HG03565 (cell line): Measurements from ENCODE around the gene ARHGAP28.
"Not testable (repeated sequence)": the region's sequence is repeated elsewhere in the genome, so short reads cannot be mapped to it uniquely, and the experiment has no call there.

Experiments used
- ATAC-seq: cut with Tn5 transposase; IDR thresholded peaks from one replicate; pipeline ENCODE4 v1.9.1; 2021; ENCODE audit warnings: mild to moderate bottlenecking, moderate library complexity; ENCODE audit not compliant: unreplicated experiment

ARHGAP28 gene

DNA sequence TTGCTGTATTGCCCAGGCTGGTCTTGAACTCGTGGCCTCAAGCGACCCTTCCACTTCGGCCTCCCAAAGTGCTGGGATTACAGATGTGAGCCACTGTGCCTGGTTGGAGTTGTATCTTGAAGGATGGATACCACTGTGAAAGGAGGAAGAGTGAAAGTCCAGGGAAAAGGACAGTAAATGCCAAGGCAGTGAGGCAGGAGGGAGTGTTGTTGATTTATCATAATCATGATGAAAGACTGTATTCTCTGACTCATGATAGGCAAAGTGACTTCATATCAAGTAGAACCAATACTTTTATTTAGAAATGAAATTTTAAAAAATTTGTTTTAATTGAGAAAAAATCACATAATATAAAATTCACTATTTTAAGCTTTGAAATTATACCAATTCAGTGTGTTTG lies 162.3 kb downstream of the ARHGAP28 start:
- no peak for ATAC-seq

DNA sequence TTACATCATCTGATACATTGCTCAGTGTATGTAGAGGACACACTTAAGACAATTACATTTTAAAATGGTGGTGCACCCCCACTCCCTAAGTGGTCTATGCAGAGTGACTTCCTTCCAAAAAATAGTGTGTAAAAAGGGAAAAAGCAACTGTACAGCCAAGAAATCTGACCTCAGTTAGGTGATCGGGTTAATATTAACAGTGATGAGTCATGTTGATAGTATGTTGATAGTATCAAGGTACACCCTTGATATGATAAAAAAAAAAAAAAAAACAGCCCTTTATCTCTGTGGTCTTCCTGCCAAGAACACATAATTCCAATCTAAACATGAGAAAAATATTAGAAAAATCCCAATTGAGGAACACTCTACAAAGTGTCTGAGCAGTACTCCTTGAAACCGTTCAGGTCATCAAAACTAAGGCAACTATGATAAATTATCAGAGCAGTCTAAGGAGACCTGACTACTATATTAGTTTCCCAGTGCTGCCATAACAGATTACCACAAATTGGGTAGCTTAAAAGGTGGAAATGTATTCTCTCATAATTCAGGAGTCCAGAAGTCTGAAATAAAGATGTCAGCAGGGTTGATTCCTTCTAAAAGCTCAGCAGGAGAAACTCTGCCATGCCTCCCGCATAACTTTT lies 171.9 kb downstream of the ARHGAP28 start:
- no peak for ATAC-seq

DNA sequence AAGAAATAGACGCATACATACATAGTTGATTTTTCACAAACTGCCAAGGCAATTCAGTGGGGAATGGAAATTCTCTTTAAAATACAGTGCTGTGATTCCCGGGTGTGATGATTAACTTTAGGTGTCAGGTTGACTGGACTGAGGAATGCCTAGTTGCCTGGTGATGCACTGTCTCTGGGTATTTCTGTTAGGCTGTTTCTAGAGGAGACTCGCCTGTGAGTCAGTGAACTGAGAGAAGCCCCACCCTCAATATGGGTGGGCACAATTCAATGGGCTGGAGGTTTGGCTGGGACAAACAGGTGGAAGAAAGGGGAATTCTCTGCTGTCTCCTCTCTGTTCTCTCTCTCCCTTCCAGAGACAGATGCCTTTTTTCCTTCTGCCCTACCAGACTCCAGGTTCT lies 187.6 kb downstream of the ARHGAP28 start:
- no peak for ATAC-seq

DNA sequence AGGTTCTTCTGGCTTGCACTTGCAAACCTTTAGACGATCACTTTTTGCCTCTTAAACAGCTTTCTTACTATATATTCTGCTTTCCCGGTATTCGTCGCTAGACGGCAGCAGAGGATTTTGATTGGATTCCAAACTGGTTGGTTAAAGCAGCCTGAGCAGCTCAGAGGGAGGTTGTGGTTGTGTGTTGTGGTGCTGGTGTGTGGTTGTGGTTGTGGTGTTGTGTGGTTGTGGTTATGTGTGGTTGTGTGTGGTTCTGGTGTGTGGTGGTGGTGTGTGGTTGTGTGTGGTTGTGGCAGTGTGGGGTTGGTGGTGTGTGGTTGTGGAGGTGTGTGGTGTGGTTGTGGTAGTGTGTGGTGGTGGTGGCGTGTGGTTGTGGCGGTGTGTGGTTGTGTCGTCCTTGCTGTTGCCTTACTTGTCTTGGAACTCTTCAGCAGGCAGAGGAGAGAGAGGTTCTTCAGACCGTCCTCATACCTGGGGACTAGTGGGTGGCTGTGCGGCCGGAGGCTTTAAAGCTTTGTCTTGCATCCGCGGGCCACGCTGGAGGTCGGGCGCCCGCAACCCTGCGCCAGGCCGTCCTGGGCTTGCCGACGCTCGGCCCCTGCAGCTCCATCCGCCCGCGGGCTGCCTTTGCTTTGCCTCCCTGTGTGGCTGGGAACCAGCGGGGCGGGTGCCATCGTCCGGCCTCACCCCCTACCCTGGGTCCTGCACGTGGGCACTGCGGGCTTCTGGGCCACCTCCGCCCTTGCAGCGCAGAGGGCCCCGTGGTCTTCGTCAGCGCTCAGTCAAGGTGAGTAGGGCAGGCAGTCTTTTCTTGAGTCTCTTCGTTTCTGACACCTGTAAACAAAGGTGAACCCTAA lies 190.8 kb downstream of the ARHGAP28 start:
- ATAC-seq = no peak

DNA sequence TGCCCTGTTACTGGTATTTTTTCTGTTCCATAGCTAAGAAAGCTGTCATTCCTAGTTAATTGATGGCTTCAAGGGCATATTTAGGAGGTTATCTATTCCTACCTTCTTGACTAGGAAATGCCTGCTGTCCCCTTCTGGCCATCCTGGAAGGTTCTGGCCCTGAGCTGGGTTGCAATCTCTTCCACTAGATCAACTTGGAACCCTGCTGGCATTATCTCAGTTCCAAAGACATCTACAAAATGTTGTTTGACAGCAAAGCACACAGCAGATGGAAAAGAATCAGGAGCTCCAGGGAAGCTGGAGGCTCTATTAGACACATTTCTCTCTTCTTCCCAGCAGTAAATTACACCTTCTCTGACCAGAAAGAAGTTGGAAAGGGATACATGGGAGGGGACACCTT lies 192.1 kb downstream of the ARHGAP28 start:
- ATAC-seq = no peak

DNA sequence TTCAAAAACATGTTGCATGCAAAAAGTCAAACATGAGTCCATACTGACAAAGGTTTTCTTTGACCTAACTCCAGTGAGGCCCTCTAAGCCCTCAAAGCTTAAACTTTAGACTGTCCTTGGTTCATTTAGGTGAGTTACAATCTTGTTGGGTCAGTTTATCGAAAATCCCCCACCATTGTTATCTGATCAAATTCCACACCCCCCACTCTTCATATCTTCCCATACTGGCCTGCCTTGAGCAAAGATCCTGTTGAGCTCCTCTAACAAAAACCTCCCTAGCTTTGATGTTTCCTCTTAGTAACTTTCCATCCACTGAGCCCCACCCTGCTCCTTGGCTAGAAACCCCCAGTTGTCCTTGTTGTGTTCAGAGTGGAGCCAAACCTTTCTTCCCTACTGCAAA lies 193.7 kb downstream of the ARHGAP28 start:
- no peak for ATAC-seq

DNA sequence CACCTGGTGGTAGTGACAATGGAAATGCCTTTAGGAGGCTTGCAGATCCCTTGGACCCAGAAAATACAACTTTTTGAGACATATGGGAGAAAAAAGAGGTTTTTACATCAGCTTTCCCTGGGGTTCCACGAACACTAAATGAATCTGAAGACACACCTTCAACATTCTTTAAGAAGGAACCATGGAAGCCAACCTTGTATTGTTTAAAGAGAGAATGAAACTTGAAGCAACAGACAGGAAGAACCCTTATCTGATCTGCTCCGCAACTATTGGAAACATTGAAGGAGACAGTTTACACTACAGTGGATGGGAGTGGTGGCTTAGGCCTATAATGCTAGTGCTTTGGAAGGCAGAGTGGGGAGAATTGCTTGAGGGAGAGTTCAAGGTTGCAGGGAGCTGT lies 197.6 kb downstream of the ARHGAP28 start:
- no peak for ATAC-seq

DNA sequence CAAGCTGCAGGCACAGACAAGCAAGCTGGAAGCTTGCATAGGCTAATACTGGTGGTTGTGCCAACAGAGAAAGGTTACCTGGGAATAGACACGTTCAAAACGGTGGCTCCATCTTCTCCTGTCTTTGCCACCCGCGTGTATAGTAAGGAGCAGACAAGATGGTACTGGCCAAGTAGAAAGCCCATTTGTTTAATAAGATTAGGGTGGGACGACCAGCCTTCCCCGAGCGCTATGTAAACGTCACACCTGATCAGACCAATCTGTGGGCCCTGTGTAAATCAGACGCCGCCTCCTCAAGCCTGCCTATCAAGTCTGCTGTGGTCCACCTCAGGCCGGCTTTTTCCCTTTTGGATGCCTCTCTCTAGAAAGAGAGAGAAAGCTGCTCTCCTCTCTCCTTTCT lies 198.8 kb downstream of the ARHGAP28 start:
- no peak for ATAC-seq

DNA sequence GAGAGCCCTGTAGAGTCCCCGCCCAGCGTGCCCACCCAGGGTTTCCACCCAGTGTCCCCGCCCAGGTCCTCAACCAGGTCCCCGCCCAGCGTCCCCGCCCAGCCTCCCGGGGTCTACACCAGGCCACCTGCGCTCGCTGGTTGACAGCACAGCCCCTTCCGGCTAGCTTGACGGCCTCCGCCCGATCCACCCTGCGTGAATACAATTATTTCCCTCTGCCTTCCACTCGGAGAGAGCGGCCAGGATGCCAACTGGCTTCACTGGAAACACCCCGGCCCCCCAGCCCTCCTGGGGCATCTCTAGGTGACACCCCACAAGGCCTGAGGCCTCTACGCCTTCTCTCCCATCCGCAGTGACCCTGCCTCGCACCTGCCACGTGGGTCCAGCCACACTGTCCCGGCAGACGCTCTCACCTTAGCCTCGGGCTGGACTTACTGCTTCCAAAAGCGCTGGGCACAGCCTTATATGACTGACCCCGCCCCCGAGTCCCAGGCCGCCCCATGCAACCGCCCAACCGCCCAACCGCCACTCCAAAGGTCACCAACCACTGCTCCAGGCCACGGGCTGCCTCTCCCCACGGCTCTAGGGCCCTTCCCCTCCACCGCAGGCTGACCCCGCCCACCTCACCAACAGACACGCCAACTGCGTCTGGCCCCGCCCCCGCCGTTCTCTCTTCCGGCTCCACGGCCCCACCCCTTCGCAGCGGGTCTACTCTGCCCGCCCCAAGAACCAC lies 200.0 kb downstream of the ARHGAP28 start:
- ATAC-seq = no peak

DNA sequence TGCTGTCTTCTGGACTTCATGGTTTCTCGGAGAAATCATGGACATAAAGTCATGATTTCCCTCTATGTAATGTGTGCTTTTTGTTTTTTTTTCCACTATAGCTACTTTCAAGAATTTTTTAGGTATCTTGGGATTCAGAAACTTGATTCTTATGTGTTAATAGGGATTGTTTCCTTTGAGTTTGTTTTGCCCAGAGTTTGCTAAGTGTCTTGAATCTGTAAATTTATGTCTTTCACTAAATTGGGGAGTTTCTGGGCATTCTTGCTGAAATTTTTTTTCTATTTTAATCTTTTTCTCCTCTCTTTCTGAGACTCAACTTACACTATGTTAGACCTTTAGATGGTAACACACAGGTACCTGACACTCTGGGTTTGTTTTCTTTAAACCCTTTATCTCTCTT lies 205.3 kb downstream of the ARHGAP28 start:
- no peak for ATAC-seq

DNA sequence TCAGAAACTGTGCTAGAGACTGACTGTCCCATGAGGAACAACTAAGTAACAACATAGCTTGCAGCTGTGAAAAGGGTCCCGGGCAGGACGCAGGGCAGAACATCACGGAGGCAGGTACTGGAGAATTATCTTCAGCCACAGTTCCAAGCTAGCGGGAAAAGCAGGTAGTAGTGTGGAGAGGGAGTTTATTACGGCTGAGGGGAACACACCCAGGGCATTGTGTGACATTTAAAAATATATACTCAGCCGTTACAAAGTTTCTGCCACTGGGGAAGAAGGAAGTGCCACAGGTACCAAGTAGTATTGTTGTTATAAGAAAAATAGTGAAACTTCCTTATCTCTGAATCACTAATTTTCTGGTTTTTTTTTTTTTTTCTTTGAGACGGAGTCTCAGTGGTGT lies 208.5 kb downstream of the ARHGAP28 start:
- ATAC-seq = no peak

DNA sequence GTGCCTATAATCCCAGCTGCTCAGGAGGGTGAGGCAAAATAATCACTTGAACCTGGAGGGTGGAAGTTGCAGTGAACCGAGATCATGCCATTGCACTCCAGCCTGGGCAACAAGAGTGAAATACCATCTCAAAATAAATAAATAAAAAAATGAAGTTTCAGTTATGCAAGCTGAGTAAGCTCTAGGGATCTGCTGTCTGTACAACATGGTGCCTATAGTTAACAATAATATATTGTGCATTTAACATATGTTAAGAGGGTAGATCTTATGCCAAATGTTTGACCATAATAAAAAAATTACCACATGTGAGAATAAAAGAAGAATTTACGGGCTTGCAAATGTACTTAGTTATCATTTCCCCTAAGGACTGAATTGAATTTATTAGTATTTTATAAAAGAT lies 208.9 kb downstream of the ARHGAP28 start:
- not testable (repeated sequence) for ATAC-seq

DNA sequence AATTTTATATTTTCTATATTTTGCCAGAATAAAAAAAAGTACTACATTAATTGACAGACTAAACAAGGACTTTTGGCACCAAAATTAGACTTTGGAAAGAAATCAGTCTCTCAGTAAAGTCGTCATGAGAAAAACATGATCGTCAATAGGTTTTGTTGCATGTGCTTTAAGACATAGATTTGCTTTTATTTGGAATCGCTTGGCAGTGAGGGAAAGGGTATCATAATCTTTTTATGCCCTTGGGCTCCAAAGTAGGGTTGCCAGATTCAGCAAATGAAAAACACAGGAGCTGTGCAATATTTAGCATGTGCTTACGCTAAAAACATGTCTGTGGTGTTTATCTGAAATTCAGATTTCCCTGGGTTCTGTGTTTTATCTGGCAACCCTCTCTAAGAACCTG lies 210.5 kb downstream of the ARHGAP28 start:
- no peak for ATAC-seq

DNA sequence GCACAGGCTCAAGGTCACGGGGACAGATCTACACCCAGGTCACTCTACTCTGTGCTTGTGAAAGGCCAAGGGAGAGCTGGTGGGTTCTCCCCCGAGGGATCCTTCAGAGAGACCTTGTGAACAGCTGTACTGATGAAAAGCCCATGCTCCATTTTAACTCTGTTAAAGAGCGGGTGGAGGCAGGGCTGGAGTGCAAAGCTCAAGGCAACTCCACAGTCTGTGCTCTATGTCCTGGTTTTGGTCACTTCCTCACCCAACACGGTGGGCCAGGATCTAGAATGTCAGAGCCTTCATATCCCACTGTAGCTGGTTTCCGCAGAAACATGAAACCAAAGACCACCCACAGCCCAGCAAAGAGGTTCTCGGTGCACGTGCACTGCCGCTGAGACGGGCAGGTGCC lies 210.9 kb downstream of the ARHGAP28 start:
- no peak for ATAC-seq

DNA sequence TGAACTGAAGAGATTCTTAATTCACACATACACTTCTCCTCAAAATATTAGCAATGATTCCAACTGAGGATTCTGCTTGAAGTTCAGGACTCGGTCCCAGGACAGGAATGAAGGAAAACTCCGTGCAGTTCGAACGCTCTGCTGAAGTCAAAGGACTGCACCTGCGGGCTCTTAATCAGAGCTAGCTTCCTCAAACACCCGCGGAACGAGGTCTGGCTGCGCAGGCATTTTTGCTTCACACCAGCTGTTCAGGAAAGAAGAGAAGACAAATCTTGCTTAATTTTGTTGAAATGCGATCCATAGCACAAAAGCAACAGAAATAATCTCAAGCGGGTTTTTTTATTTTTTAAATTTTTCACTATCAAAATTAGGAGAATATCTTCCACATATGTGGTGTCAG lies 212.5 kb downstream of the ARHGAP28 start:
- ATAC-seq = no peak

DNA sequence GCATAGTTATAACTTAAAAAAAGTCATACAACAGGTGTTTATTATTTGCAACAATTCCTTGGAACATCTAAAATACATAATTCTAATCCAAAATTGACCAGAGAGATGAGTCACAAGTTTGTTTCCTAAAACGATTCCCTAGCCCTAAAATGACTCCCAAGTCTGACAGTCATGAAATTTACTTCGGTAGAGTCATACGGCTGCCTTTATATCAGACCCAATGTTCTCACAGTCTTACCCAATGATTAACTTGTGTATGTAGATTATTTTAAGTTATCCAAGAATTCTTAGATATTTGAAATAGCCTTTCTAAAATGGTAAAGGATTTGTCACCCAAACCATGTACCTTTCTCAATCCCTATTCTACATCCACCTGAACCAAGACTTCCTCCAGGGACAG lies 213.2 kb downstream of the ARHGAP28 start:
- no peak for ATAC-seq

DNA sequence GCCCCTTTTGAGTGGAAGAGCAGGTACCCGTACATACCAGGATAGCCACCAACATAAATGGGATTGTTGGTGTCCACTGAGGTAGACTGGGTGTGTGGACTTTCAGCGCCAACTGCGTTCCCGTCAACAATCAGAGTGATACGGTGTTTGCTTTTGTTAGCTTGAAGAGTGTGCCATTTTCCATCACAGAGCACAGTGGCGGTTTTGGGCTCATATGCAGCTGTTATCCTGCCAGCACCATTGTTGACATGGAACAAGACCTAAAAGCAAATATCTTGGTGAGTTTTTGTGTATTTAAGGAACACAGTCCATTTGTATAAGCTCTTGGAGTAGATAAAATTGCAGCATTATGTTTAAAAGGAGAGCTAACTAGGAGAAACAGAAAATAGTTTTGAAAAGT lies 213.6 kb downstream of the ARHGAP28 start:
- ATAC-seq = no peak

DNA sequence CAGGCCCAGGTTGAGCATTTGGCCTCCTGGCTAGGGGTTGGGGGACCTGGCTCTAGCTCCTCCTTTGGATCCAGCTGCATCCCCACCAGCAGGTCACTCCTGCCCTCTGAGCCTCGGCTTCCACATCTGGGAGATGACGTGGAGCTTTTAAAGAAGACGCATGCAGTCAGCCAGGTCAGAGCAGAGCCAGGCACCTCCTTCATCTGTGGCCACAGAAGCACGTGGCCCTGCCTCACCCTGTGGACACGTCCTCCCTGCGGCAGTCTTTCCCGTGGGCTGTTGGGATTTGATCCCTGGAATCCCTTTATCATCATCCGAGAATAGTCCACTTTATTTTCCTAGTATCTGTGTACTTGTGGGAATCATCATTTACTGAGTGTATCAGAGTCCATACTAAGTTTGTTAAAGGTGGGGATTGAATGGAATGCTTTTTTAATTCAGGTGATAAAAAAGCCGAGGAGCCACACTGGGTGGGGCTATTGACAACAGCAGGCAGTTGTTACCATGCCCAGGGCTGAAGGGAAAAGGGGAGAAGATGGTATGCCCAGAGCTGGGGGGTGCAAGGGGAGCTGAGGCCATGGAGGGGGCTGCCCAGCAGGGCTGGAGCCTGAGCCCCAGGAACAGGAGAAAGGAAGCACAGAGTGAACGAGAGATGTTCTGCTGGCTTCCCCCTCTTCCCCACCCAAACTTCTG lies 218.0 kb downstream of the ARHGAP28 start:
- no peak for ATAC-seq

DNA sequence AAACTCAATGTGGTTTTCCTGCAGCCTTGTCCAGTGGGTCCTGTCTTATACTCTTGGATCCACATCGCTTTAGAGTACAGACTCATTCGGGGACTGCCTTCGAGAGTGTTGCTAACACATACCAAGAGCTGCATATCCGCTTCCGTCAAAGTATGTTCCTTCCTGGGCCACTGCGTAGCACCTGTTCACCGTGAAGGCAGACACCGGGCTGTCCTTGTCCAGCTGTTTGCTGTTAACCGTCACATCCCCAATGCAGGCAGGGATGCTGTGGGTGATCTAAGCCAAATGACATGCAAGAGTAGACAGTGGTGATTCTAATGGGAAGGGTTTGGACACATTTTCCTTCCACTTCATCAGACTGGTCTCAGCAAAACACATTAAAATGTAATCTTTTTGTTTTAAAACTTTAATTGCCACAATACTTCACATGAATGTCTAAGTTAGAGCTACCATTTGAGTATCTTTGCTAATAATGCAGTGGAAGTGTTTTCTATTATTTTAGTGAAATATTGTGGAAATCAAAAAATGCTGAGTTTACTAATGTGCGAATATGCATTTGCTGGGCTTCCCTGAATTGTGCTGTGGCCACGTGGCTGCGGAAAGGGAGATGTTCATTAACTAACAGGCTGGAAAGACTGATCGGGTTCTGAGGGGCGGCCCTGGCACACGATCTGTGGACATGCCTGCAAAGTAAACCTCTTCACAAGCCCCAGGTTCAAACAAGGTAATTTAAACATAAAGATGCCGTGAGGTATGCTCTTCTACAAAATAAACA lies 219.0 kb downstream of the ARHGAP28 start:
- no peak for ATAC-seq

DNA sequence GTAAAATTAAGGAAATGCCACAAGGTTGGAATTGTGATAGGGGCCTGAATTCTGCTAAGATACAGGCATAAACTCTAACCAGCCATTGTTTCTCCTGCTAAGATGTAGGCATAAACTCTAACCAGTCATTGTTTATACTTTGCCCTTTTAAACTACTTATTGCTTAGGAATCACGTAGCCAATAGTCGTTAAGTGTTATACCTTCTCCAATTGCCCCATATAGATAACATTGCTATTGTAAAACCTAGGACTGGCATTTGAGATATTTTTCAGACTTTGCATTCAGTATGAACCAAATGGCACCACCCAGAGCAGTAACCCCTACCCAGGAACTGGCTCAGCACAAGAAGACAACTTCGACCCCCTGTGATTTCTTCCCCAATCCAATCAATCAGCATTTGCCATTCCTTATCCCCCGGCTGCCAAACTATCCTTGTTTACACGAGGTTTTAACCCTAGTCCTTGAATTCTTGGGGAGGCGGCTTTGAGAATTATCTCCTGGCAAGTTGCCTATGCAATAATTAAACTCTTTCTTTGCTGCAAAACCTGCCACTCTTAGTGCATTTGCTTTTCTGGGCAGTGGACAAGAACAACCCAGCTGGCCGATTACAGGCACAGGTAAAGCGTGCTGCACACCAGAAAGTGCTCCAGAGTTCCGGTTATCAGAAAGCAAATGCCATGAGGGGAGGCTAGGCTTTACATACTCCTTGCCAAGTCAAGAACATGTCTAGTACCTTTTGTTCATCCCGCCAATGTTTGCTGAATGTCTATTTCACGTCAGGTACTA lies 220.5 kb downstream of the ARHGAP28 start:
- no peak for ATAC-seq
